Uterus (tissue), 2 donors: ENCODE results near the gene STK11.

Experiments
- CTCF ChIP-seq, 4 experiments: fragments of 200-600 bp in 2 of 4; fragments of 450-650 bp in 2 of 4; sonication (generic) in 2 of 4; IDR thresholded peaks; one replicate each; pipeline ENCODE4 v1.5.1; 2016 to 2019; ENCODE audit warnings: antibody characterized with exemption in 4 of 4, mild to moderate bottlenecking in 2 of 4, moderate library complexity in 1 of 4
- POLR2A ChIP-seq, 2 donors: fragments of 450-650 bp; IDR thresholded peaks; one replicate each; pipeline ENCODE4 v1.6.1; 2016; ENCODE audit warnings: antibody characterized with exemption in 2 of 2, mild to moderate bottlenecking in 1 of 2, moderate library complexity in 1 of 2

DNA sequence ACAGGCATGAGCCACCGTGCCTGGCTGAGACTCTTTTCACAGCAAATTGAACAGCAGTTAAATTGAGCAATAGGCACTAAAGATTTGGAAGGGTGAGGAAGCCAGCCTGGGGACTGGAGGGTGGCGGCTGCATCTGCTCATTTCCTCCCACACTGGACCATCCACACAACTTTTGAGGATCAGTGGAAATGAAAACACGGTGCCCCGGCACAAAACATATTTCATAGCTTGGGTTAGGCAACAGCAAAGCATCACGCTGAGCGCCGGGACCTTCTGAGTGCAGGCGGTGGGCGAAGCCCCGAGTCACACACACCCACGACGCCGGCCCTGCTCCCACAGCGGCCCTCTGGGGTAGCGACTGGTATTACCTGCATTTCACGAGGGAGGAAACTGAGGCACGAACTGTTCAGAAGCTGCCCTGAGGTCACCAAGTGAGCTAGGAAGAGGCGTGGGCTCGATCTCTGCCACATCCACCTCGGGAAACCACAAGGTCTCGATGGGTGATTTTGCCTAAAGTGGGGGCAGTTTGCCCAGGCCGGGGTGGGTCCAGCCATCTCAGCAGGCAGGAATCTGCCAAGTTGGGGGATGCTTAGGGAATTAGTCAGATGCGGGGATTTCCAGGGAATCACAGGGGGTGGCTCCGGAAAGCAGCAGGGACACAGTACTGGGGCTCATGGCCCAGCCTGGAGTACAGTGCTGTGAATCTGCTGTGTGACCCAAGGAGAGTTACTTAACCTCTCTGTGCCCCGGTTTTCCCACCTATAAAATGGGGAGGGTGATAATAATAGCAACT is 28.1 kb upstream of the STK11 start:
- TF ChIP-seq CTCF (IDR thresholded peaks at IDR 0.05), result no peak
- no peak for TF ChIP-seq POLR2A (IDR thresholded peaks at IDR 0.05)
